RPMI7951 (cell line): ENCODE measurements around the gene PAEP. TPM values are rescaled to one million over a fixed set of nuclear protein-coding genes. Genes with fewer than 3 reads are reported as not detected.
"Not testable (repeated sequence)": the region's sequence is repeated elsewhere in the genome, so short reads cannot be mapped to it uniquely, and the experiment has no call there.

Source experiments
- DNase-seq: peaks from one replicate; pipeline ENCODE4 v3.0.0-alpha.2; 2012; ENCODE audit warnings: low read depth
- total RNA-seq: library from RNA; depleted of rRNA; stranded (reverse); fragments of >200 nt; shearing (Covaris generic); gene quantifications from 2 replicates; pipeline ENCODE4 v1.2.3, GENCODE V29; 2014; rRNA removed

Gene PAEP
- total RNA-seq: 0.39 TPM in 1 of 2 replicates, not detected in the other

DNA sequence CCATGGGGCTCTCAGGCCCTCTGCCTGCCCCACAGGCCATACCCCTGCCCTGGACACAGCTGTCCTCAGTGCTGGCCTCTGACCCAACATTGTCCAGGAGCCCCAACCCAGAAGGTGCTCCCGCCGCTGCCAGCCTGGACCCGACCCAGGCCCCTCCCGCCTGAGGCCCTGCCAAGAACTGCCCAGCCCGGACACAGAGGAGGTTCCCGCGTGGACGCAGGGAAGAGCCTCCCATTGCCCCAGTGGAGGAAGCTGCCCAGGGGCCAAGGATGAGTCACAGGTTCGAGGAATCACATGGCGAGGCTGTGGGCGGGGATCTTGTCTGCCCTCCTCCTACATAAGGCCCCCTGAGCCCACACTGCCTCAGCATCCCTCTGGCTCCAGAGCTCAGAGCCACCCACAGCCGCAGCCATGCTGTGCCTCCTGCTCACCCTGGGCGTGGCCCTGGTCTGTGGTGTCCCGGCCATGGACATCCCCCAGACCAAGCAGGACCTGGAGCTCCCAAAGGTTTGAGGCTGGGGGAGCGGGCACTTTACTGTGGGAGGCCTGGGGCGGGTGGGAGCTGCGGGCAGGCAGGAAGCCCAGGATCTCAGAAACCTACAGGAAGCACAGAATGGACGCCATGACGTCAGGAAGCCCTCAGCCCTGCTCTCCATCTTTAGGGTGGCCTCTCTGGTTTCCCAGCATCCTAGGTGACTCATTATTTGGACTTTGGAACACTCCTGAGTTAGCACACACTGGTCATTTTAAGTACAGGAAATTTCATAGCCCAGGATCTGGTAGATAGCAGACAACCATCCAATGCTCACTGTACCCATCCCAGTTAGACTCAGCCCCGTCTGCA, at the start of gene PAEP:
Gene PAEP (plus strand): TSS at position 366 of the 844 bp plus-strand sequence.
- peak; percentile 18 for DNase-seq

DNA sequence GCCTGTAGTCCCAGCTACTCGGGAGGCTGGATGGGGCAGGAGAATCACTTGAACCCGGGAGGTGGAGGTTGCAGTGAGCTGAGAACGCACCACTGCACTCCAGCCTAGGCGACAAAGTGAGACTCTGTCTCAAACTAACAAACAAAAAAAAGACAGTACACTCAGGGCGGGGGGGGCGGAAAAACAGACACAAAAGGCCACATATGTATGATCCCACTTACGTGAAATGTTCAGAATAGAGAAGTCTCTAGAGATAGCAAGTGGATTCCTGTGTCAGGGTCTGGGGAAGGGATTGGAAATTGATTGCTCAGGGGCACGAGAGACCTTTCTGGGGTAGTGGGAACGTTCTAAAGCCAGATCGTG, 49.3 kb upstream of the PAEP start:
- no peak for DNase-seq

DNA sequence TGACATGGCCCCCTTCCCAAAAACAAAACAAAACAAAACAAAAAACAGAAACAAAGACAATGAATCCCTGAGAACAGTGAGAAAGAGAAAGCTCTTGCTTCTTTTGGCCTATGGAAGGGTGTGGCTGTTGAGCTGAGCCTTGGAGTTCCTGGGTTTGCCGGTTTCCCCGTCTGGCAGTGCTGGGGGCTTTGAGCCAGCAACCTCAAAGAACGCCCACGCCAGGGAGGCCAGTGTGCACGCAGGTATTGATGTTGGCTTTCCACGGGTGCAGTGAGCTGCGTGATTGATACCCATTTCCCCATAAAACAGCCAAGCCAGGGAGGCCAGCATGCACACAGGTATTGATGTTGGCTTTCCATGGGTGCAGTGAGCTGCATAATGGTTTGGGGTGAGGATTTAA, 48.7 kb upstream of the PAEP start:
- no peak for DNase-seq

DNA sequence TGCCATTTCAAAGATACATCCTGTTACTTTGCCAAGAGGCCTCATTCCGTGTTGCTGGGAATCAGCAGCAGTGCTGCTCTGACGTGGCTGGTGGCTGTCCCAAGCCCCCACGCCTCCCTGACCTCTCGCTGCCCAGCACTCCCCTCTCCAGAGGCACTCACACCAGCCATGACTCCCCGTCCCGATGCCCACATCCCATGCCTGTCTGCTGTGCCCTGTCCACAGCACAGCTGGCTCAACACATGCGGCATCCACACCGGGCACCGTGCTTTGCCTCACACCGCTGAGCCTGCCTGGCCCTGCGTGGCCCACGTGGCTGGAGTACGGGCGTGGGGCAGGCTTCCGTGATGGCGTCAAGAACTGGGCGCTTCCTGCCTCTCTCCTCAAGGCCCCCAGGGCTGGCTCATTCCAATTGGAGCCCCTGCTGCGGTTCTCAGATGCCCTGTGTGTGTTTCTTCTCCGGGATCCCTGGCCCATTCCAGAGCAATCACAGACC, 48.2 kb upstream of the PAEP start:
- DNase-seq: no peak

DNA sequence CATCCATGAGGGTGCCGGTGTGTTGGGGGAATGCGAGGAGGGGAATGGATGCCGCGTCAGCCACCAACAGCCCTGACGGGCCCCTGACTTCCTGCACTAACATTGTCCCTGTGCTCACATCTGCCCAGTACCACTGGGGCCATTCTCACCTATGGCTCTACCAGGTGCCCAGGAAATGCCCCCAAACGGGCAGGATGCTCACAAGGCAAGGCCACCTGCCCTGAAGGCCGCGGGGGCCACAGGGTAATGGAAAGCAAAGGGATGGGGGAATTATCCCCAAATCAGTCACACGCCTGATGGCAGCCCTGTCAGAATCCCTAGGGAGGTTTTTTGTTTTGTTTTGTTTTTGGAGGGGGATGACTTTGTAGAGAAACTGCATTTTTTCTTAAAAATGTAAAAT, 47.6 kb upstream of the PAEP start:
- DNase-seq: not testable (repeated sequence)

DNA sequence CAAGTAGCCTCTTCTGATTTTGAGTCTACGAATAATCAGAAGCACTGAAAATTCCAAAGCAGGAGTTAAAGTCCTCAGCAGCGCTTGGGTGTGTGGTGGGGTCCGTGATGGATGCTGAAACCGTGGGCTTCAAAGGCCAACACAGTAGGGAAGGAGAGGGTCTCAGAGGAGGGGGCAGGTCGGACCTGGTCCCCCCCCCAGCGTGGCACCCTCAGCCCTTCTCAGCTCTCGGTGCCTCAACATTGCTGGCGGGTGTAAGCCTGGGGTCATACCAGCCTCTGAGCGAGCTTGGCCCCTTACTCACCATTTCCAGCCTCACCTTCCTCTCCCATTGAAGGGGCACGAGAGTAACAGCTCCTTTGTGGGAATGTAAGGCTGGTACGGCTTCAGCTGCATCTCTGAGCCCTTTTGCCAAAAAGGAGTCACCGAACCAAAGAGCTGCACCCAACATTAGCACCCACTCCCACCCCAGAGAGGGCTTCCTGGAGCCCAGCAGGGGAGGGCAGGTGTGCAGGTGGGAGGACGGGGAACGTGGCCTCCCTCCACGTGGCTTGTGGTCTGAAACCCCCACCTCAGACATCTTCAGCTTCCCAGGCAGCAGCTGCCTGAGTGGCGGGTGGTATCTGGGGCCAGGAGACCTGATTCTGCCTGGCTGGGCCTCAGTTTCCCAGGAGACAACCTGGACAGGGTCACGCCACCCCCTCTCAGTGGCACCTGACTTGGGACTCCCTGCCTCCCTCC, 47.0 kb upstream of the PAEP start:
- no peak for DNase-seq

DNA sequence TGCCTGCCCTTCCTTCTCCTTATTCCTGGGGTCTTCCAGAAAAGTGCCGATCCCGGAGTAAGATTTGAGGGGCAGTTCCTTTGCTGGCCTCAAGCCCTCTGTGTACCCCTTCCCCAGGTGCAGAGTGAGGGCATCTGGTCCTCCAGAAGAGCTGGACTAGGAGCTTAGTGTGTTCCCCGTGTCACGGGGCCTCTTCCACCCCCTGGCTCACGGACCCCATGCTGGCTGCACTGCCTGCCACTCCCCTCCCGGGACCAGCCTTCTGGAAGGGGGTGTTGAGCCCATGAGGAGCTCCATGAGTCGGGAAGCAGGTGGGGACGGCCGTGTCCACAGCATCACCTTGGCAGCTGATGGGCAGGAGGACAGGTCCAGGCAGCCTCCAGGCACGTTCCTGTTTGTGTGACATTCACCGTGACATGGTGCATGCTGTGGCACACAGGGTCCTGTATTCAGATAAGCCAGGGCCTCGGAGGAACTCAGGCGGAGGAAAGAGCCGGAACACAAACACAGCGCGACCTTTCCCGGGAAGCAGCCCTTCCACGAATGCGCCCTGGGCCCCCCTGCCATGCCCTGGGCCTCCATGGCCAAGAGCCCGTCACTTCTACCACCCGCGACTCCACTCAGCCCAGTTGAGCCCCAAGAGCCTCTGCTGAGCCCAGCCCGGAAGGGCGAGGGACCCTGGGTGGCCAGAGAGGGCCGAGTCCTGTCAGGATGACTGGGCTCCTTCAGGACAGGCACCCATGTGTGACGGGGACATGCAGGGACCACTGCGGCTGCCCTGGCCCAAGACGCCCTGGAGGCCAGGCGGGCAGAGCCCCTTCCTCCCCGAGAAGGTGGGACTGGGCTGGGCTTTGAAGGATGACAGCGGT, 46.2 kb upstream of the PAEP start:
- no peak for DNase-seq

DNA sequence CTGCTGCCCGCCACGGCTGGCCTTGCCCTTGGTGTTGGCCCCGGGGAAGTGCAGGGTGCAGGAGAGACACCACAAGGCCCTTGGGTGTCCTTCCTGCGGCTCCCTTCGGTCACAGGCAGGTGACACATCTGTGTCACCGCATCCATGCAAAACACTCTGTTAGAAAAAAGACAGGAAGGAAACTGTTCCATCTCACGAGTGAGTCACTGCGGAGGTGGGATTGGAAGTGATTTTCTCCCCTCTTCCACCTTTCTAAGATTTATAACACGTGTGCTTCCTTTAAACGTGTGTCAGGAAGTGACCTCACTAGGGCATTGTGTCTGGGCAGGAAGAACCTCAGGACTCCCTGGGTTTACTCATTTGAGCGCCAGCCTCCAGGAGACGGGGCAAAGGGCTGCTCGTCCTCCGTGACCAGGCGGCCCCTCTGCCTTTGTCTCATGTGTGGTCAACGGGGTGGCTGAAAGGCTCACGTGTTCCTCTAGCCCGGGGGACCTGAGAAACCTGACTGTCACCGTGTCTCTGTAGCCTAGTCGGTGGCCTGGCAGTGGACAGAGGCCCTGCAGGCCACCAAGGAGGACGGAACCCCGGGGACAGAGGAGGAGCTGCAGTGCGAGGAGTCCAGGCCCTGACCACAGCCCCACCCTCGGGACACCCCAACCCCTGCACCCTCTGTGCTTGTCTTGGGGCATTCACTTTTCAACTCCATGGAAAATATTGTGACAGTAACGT, 45.3 kb upstream of the PAEP start:
- no peak for DNase-seq

DNA sequence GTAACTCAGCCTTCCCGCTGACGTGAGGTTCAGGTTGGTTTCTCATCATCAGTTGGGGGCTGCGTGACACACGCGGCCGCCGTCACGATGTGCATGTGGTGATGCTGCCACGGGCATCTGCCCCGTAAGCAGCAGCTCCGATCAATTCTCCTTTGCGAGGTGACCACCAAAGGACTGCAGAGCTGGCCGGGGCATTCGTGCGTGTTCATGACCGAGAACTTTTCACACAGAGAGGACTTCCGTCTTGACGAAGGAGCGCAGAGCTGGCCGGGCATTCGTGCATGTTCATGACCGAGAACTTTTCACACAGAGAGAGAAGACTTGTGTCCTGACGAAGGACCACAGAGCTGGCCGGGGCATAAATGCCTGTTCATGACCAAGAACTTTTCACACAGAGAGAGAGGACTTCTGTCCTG, 44.1 kb upstream of the PAEP start:
- no peak for DNase-seq

DNA sequence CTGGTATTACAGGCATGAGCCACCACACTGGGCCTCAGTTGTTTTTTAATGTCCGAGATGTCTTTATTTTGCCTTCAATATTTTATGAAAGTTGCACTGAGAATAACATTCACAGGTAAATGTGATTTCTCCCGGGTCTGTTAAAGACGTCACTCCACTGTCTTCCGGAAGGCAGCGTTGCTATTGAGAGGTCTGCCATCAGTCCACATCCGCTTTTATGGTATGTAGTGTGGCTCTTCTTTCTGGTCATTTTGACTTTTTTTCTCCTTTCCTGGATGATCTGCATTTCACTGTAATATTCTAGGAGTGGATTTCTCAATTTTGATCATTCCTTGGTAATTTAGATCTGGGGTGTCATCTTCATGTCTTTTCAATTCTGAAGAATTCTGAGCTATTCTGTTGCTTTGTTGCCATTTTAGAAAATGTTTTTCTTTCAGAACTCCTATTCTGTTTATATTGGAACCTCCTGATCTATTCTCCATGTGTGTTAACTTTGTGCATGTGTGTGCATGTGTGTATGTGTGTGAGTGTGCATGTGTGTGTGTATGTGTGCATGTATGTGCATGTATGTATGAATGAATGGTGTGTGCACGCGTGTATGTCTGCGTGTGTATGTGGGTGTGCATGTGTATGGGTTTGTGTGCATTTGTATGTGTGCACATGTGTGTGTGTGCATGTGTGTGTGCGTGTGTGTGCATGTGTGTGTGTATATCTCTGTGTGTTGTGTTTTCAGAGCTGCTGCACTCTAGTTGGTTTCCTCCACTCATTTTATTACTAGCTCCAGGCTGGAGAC, 42.2 kb upstream of the PAEP start:
- no peak for DNase-seq

DNA sequence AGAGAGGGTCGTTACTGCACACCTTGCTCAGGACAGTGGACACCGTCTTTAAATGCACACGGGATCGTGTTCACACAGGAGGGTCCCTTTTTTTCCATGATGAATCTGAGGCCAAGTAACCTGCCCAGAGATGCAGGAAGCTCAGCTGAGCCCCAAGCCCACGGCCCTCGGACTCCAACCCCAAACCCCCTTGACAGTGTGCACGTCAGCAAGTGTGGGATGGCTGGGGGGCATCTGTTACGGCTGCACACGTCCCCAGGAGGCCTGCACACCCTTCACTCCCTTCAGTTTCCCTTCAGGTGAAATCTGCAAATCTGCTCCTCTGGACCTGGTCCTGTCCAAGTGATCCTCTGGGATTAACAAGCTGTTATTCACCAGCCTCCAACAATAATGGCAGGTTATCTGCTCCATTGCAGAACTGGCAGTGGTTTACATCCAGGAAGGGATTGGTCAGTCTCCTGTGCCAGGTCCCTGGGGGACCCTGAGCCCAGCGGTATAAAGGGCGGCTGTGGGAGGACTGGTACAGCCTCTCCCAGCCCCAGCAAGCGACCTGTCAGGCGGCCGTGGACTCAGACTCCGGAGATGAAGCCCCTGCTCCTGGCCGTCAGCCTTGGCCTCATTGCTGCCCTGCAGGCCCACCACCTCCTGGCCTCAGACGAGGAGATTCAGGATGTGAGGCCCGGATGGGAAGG, 40.5 kb upstream of the PAEP start, which contains the start of gene LCN1:
Gene LCN1 (plus strand): TSS at position 525 of the 692 bp plus-strand sequence. CDS start 58 bp downstream, at position 583.
- DNase-seq: no peak

DNA sequence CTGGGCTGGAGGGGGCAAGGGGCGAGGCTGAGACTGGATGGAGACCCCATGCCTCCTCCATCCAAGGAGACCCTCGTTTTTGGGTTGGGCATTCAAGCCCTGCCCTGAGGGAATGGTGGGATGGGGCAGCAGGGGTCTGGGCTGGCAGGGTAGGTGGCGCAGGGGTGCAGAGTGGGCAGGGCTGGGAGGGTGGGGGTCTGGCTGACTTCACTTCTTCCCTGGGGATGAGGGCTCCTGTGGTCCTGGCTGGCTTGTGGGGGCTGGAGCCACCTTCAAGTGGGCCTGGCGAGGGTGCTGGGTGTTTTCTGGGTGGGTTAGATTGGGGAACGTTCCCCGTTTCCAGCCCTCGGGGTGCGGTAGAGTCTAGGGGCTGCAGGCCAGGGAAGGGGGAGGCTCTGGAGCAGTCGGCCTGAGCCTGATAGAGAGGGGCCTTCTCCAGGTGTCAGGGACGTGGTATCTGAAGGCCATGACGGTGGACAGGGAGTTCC, 39.9 kb upstream of the PAEP start:
- DNase-seq: no peak

DNA sequence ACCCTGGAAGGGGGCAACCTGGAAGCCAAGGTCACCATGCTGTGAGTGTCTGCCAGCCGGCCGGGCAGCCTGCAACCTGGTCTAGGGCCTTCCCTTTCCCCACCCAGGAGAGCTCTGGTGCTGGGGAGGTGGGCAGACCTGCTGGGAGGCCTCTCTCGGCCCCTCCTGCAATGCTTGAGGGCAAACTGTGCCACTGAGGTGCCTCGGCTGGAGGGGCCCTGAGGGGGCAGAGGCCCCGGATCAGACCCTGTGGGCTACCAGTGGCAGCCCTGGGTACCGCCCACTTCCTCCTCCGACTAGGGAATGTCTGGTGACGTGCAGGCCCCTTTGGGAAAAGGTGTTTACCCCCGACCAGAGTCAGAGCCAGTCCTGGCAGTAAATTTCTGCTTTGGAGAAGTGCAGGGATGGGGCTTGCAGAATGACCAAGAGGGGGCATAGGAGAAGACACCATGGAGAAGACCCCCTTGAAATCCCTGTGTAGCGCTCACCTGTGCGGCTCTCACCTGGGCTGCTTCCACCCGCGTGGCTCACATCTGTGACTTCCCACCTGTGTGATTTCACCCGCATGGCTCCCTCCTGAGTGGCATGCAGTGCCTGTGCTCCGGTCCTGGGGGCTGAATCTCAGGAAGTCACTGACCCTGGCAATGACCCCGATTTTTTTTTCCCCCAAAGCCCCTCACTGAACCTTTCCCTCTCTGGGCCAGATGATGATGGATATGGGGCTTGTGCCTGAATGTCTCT, 39.2 kb upstream of the PAEP start:
- DNase-seq: no peak

DNA sequence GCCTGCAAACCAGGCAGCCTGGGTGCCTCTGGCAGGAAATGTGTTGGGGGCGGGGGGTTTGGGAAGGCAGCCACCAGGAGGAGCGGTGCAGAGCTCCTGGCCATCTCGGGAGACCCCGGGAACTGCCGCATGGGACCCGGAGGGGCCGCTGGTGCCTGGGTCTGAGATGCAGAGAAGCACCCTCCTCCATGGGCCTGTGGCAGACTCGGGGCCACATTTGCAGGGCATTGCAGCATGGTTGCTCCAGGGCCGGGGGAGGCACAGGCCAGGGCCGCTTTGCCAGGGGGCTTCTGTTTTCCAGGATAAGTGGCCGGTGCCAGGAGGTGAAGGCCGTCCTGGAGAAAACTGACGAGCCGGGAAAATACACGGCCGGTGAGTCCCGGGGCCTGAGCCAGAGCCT, 38.6 kb upstream of the PAEP start:
- DNase-seq: no peak

DNA sequence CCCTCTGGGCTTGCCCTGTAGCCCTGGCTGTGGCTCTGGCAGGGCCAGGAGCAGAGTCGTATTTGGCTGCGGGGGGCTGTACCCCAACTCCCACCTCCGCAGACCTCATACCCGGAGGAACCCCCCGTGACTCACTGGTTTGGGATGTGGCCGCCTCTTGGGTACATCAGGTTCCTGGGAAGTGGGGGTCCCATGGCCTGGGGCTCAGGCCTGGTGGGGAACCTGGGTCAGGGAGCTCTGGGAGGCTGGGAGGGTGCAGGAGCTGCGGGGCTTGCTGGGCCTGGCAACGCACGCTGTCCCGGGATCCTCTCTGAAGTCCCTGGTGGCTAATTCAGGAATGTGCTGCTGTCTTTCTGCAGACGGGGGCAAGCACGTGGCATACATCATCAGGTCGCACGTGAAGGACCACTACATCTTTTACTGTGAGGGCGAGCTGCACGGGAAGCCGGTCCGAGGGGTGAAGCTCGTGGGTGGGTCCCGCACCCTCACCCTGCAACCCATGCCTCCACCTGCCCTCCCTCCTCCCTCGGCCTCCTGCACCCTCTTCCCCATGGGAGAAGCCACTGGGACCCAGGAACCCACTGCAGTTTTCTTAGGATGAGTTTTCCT, 37.9 kb upstream of the PAEP start:
- no peak for DNase-seq

DNA sequence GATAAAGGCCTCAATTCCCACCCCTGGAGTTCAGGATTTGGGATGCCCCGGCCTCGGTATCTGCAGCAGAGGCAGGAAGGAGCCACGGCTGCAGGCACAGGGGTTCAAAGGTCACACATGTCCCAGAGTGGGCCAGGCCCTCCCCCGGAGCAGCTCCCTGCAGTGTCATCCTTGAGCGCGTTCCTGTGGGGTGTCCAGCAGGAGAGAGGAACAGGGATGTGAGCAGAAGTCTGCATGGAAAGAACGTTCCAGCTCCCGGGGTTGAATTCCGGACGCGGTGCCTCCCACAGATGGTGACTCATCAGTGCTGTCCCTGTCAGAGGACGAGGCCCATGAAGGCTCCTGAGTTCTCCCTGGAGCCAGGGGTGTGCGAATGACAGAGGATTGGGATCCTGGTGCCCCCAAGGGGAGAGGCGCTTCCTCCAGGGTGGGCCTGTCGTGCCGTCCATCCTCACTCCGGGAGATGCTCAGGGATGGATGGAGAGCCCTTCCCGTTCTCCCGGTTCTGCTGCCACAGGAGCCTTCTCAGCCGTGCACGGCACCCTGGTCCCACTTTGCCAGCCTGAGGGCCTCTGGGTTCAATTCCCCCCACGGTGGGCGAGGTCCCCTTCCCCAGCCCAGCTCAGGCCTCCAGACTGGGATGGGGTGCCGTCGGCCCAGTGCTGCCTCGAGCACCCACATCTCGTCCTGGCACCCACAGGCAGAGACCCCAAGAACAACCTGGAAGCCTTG, 37.3 kb upstream of the PAEP start:
- DNase-seq: peak; percentile 59

DNA sequence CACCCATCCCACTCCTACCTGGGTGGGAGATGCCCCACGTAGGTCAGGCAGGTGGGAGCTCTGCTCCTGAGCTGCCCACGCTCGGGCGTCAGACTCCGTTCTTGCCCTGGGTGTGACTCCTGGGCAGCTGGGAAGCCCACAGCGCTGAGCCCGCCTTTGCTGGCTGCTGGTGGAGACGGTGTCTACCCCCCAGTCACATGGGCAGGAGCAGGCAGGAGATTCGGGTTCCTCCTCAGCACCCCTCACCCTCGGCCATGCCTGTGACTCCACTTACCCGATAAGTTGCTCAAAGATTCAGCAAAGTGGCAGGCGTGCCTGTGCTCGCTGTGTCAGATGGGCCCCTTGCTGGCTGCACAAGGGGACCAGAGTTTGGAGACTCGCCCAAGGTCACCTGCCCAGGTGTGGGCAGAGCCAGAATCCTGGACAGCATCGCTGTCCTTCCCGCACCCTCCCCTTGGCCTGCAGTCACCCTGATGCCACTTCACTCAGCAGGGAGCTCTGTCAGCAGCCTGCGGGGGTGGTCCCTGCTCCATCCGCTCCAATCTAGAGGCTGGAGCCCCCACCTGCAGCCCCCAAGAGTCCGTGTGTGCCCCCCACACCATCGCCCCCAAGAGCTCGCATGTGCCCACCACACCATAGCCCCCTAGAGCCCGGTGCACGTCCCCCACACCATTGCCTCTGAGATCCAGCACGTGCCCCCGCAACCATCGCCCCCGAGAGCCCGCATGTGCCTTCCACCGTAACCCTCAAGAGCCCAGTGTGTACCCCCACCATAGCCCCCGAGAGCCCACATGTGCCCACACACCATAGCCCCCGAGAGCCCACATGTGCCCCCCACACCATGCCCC, 36.1 kb upstream of the PAEP start:
- no peak for DNase-seq
